ENCODE data around the gene TERT. TPM values are rescaled to one million over a fixed set of nuclear protein-coding genes. Genes with fewer than 3 reads are reported as not detected.

The TERT gene
- total RNA-seq, 1 donor from 2014 or later: 2.9 TPM

DNA sequence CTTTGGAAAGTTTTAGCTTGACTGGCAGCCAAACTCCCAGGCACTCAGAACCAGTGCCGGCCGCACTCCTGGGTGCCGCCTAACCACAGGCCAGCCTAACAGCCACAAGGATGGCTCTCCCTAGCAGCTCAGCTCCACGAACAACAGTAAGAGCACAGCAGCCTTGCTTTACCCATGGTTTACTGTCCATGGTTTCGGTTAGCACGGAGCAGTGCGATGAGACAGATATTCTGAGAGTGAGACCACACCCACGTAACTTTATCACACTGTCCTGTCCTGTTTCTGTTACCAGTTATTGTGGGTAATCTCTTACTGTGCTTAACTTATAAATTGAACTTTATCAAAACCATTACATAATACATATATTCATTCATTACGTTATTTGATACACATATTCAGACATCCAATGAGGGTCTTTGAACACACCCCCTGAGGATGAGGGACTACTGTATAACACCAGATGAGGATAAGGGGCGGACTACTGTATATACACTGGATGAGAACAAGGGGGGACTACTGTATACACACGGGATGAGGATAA, 37.7 kb upstream of the TERT start:
- H3K4me1 Mint-ChIP-seq (ENCODE audit: low read depth, unreplicated experiment): peaks cover 3% of the 10 kb centered on the region
- no peak overlapping the region for H3K4me3 Mint-ChIP-seq (ENCODE audit: unreplicated experiment)
- H3K27me3 Mint-ChIP-seq (ENCODE audit: unreplicated experiment): peaks cover 7% of the 10 kb centered on the region
- peaks cover 3% of the 10 kb centered on the region for H3K9me3 Mint-ChIP-seq (ENCODE audit: unreplicated experiment)
- H3K27ac Mint-ChIP-seq (ENCODE audit: unreplicated experiment): no peak overlapping the region
- no peak for DNase-seq
- H3K36me3 Mint-ChIP-seq (ENCODE audit: unreplicated experiment): peaks cover 6% of the 10 kb centered on the region
- TF ChIP-seq CTCF (IDR thresholded peaks at IDR 0.05; ENCODE audit: partially characterized antibody, unreplicated experiment): no peak

- Mint-ChIP-seq H3K9me3 (ENCODE audit: unreplicated experiment) (peaks cover 3% of the 10 kb centered on the region), H3K4me1 (ENCODE audit: low read depth, unreplicated experiment) (peaks cover 3% of the 10 kb centered on the region), H3K36me3 (ENCODE audit: unreplicated experiment) (peaks cover 6% of the 10 kb centered on the region), H3K27ac (ENCODE audit: unreplicated experiment) (no peak overlapping the region), H3K4me3 (ENCODE audit: unreplicated experiment) (no peak overlapping the region), H3K27me3 (ENCODE audit: unreplicated experiment) (peaks cover 7% of the 10 kb centered on the region)
- DNase-seq: no peak
- no peak for TF ChIP-seq CTCF (IDR thresholded peaks at IDR 0.05; ENCODE audit: partially characterized antibody, unreplicated experiment)
Measured at GRCh38 chr5:1331861-1332405, 37.1 kb upstream of the TERT start.

- no peak for TF ChIP-seq CTCF (IDR thresholded peaks at IDR 0.05; ENCODE audit: partially characterized antibody, unreplicated experiment)
- H3K36me3 Mint-ChIP-seq (ENCODE audit: unreplicated experiment): peaks cover 10% of the 10 kb centered on the region
- no peak overlapping the region for H3K27ac Mint-ChIP-seq (ENCODE audit: unreplicated experiment)
- peaks cover 7% of the 10 kb centered on the region for H3K27me3 Mint-ChIP-seq (ENCODE audit: unreplicated experiment)
- peaks cover 3% of the 10 kb centered on the region for H3K4me1 Mint-ChIP-seq (ENCODE audit: low read depth, unreplicated experiment)
- no peak for DNase-seq
- no peak overlapping the region for H3K4me3 Mint-ChIP-seq (ENCODE audit: unreplicated experiment)
- H3K9me3 Mint-ChIP-seq (ENCODE audit: unreplicated experiment): peaks cover 3% of the 10 kb centered on the region
Measured at GRCh38 chr5:1330847-1331831, 36.3 kb upstream of the TERT start.

DNA sequence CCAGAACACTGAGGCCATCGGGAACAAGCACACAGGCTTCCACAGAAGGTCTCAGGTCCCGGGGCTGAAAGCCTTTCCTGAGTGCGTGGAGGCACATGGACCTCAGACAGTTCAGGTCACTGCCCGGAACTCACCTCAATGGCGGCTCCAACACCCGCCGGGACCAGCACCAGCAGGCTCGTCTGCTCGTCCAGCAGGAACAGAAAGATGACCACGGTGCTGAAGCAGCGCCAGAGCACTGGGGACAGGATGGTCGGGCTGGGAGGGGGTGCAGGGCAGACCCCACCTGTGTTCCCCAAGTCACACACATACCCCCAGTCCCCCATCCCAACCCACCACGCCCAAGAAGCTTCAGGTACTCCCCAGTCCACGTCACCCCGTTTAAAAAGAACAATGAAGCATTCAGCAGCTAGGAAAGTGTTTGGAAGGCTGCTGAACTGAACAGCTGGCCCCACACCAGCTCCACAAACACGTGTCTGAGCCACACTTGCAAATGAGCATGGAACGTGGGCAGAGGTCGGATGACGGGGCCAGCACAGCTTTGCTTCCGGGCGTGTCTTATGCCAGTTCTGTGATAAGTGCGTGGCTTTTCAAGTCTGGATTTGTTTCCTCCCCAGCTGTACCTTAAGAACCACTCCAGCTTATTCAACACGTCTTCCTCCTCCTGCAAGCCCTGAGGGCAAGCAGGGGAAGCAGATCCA, 35.4 kb upstream of the TERT start:
- H3K36me3 Mint-ChIP-seq (ENCODE audit: unreplicated experiment): peaks cover 12% of the 10 kb centered on the region
- no peak for DNase-seq
- H3K27ac Mint-ChIP-seq (ENCODE audit: unreplicated experiment): no peak overlapping the region
- H3K4me1 Mint-ChIP-seq (ENCODE audit: low read depth, unreplicated experiment): peaks cover 3% of the 10 kb centered on the region
- peaks cover 3% of the 10 kb centered on the region for H3K9me3 Mint-ChIP-seq (ENCODE audit: unreplicated experiment)
- no peak for TF ChIP-seq CTCF (IDR thresholded peaks at IDR 0.05; ENCODE audit: partially characterized antibody, unreplicated experiment)
- H3K27me3 Mint-ChIP-seq (ENCODE audit: unreplicated experiment): peaks cover 7% of the 10 kb centered on the region
- H3K4me3 Mint-ChIP-seq (ENCODE audit: unreplicated experiment): no peak overlapping the region

All from glutamatergic neuron (in vitro differentiated cells).